DOHH2 (cell line): ENCODE data around the gene RIMKLB.

Source experiments
- H3F3A ChIP-seq: fragments of 200-600 bp; sonication (generic), shearing (Covaris generic); 2 replicates; pipeline ENCODE4 v1.6.0; 2016; ENCODE audit warnings: antibody characterized with exemption, mild to moderate bottlenecking; ENCODE audit not compliant: control insufficient read depth, insufficient read depth
- H3K27ac ChIP-seq: fragments of 200-600 bp; sonication (generic); 2 replicates; pipeline ENCODE4 v1.5.1; 2014; ENCODE audit warnings: low read depth, mild to moderate bottlenecking, low read length, moderate library complexity
- H3K27me3 ChIP-seq: fragments of 200-600 bp; sonication (generic); 2 replicates; pipeline ENCODE4 v1.6.1; 2014; ENCODE audit warnings: mild to moderate bottlenecking, low read length, mixed read lengths; ENCODE audit not compliant: control insufficient read depth
- H3K36me3 ChIP-seq: fragments of 200-600 bp; sonication (generic); 2 replicates; pipeline ENCODE4 v1.6.1; 2014; ENCODE audit warnings: mild to moderate bottlenecking, low read length, moderate library complexity, mixed read lengths; ENCODE audit not compliant: control insufficient read depth
- H3K4me1 ChIP-seq: fragments of 200-600 bp; sonication (generic); 2 replicates; pipeline ENCODE4 v1.6.1; 2014; ENCODE audit warnings: mild to moderate bottlenecking, low read length, mixed read lengths; ENCODE audit not compliant: control insufficient read depth
- H3K4me2 ChIP-seq: fragments of 200-600 bp; sonication (generic); 2 replicates; pipeline ENCODE4 v1.6.0; 2014; ENCODE audit warnings: mild to moderate bottlenecking, low read length, moderate library complexity
- H3K4me3 ChIP-seq: fragments of 200-600 bp; sonication (generic); 2 replicates; pipeline ENCODE4 v1.5.1; 2014; ENCODE audit warnings: mild to moderate bottlenecking, low read length, mixed read lengths
- H3K79me2 ChIP-seq: fragments of 200-600 bp; sonication (generic); 2 replicates; pipeline ENCODE4 v1.6.1; 2014; ENCODE audit warnings: mild to moderate bottlenecking, low read length, mixed read lengths; ENCODE audit not compliant: control insufficient read depth
- H3K9me2 ChIP-seq: fragments of 200-600 bp; sonication (generic); replicated peaks from 2 replicates; pipeline ENCODE4 v1.6.1; 2014; ENCODE audit warnings: mild to moderate bottlenecking, low read length, mixed read lengths; ENCODE audit not compliant: control insufficient read depth
- H3K9me3 ChIP-seq: fragments of 200-600 bp; sonication (generic); 2 replicates; pipeline ENCODE4 v1.6.1; 2014; ENCODE audit warnings: antibody characterized with exemption, low read length, mixed read lengths; ENCODE audit not compliant: control insufficient read depth, insufficient read depth
- H4K20me1 ChIP-seq: fragments of 200-600 bp; sonication (generic); 2 replicates; pipeline ENCODE4 v1.6.0; 2014; ENCODE audit warnings: low read depth, mild to moderate bottlenecking, antibody characterized with exemption, low read length, moderate library complexity; ENCODE audit not compliant: control insufficient read depth, insufficient read depth
- EZH2phosphoT487 ChIP-seq: fragments of 200-600 bp; sonication (generic); IDR thresholded peaks from 2 replicates; pipeline ENCODE4 v1.6.1; 2017; ENCODE audit warnings: borderline replicate concordance, mild to moderate bottlenecking, antibody characterized with exemption, low read length, moderate library complexity, mixed read lengths
- TF ChIP-seq, protein P1 (sequence below): fragments of 200-600 bp; sonication (generic); IDR thresholded peaks from one replicate; pipeline ENCODE4 v1.5.1; 2014; ENCODE audit warnings: antibody characterized with exemption, mild to moderate bottlenecking, low read depth, low read length; ENCODE audit not compliant: poor library complexity, severe bottlenecking

Gene RIMKLB

GRCh38 chr12:8779862-8780261, 82.1 kb downstream of the RIMKLB start:
- no peak overlapping the region for H3K4me2 ChIP-seq
- H3K4me3 ChIP-seq, result no peak overlapping the region
- no peaks in the 10 kb centered on the region for H3K79me2 ChIP-seq
- no peaks in the 10 kb centered on the region for H3K9me2 ChIP-seq
- TF ChIP-seq, protein P1, sequence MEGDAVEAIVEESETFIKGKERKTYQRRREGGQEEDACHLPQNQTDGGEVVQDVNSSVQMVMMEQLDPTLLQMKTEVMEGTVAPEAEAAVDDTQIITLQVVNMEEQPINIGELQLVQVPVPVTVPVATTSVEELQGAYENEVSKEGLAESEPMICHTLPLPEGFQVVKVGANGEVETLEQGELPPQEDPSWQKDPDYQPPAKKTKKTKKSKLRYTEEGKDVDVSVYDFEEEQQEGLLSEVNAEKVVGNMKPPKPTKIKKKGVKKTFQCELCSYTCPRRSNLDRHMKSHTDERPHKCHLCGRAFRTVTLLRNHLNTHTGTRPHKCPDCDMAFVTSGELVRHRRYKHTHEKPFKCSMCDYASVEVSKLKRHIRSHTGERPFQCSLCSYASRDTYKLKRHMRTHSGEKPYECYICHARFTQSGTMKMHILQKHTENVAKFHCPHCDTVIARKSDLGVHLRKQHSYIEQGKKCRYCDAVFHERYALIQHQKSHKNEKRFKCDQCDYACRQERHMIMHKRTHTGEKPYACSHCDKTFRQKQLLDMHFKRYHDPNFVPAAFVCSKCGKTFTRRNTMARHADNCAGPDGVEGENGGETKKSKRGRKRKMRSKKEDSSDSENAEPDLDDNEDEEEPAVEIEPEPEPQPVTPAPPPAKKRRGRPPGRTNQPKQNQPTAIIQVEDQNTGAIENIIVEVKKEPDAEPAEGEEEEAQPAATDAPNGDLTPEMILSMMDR, result no peak
- no peak for TF ChIP-seq EZH2phosphoT487
- no peaks in the 10 kb centered on the region for H3K27me3 ChIP-seq
- H3K27ac ChIP-seq, result no peak overlapping the region
- no peaks in the 10 kb centered on the region for H3K4me1 ChIP-seq
- no peaks in the 10 kb centered on the region for H4K20me1 ChIP-seq
- no peaks in the 10 kb centered on the region for H3K9me3 ChIP-seq
- H3K36me3 ChIP-seq, result peaks cover 39% of the 10 kb centered on the region
- H3F3A ChIP-seq, result peaks cover 4% of the 10 kb centered on the region; the same call in 1 of the 2 replicates

GRCh38 chr12:8780389-8780788, 82.6 kb downstream of the RIMKLB start:
- H3K27me3 ChIP-seq, result no peaks in the 10 kb centered on the region
- H3K36me3 ChIP-seq, result peaks cover 34% of the 10 kb centered on the region
- no peaks in the 10 kb centered on the region for H3K4me1 ChIP-seq
- H3K79me2 ChIP-seq, result no peaks in the 10 kb centered on the region
- H3K9me2 ChIP-seq, result no peaks in the 10 kb centered on the region
- H3F3A ChIP-seq, result peaks cover 4% of the 10 kb centered on the region; the same call in 1 of the 2 replicates
- TF ChIP-seq EZH2phosphoT487, result no peak
- TF ChIP-seq, protein P1, result peak; percentile 22
- H4K20me1 ChIP-seq, result no peaks in the 10 kb centered on the region
- no peak overlapping the region for H3K27ac ChIP-seq
- H3K4me3 ChIP-seq, result no peak overlapping the region
- no peak overlapping the region for H3K4me2 ChIP-seq
- H3K9me3 ChIP-seq, result no peaks in the 10 kb centered on the region

GRCh38 chr12:8781381-8782127, 83.8 kb downstream of the RIMKLB start:
- Histone ChIP-seq H4K20me1 (no peaks in the 10 kb centered on the region), H3K9me3 (no peaks in the 10 kb centered on the region), H3K27ac (no peak overlapping the region), H3K9me2 (no peaks in the 10 kb centered on the region), H3K79me2 (no peaks in the 10 kb centered on the region), H3K4me3 (no peak overlapping the region), H3F3A (peaks cover 4% of the 10 kb centered on the region; the same call in 1 of the 2 replicates), H3K27me3 (no peaks in the 10 kb centered on the region), H3K36me3 (peaks cover 30% of the 10 kb centered on the region), H3K4me1 (no peaks in the 10 kb centered on the region), H3K4me2 (no peak overlapping the region)
- no peak for TF ChIP-seq EZH2phosphoT487
- TF ChIP-seq, protein P1, result no peak
